Chondrocyte (in vitro differentiated cells): Measurements from ENCODE around the gene ADAMTS16. TPM values are rescaled to one million over a fixed set of nuclear protein-coding genes. Genes with fewer than 3 reads are reported as not detected.

ENCODE experiments used
- DNase-seq: peaks from one replicate; pipeline ENCODE4 v3.0.0; 2021; ENCODE audit warnings: mixed read lengths, low spot score
- H3K27ac Mint-ChIP-seq: one replicate; pipeline ENCODE4 v1.8.0; 2021; ENCODE audit warnings: mild to moderate bottlenecking, moderate library complexity, mixed read lengths; ENCODE audit not compliant: unreplicated experiment
- H3K27me3 Mint-ChIP-seq: 2 replicates; pipeline ENCODE4 v1.8.0; 2021; ENCODE audit warnings: low read depth, mixed read lengths
- H3K36me3 Mint-ChIP-seq: 2 replicates; pipeline ENCODE4 v1.8.0; 2021; ENCODE audit warnings: low read depth, mixed read lengths
- H3K4me1 Mint-ChIP-seq: 2 replicates; pipeline ENCODE4 v1.8.0; 2021; ENCODE audit warnings: low read depth, mild to moderate bottlenecking, mixed read lengths
- H3K4me3 Mint-ChIP-seq: one replicate; pipeline ENCODE4 v1.8.0; 2021; ENCODE audit warnings: mild to moderate bottlenecking, moderate library complexity, mixed read lengths; ENCODE audit not compliant: unreplicated experiment
- H3K9me3 Mint-ChIP-seq: 2 replicates; pipeline ENCODE4 v1.8.0; 2021; ENCODE audit warnings: low read depth, mixed read lengths
- total RNA-seq: library from RNA; stranded (reverse); gene quantifications from 3 replicates; pipeline ENCODE4 v1.2.1, GENCODE V29; 2021
- TF ChIP-seq, protein P1 (sequence below): fragments of 200-600 bp; sonication (generic); IDR thresholded peaks from 2 replicates; pipeline ENCODE4 v1.5.0; 2021; ENCODE audit warnings: antibody characterized with exemption, mild to moderate bottlenecking, moderate library complexity

The ADAMTS16 gene
- total RNA-seq, 1 donor from 2014 or later: 12.5 TPM

GRCh38 chr5:5178580-5178979, 38.5 kb downstream of the ADAMTS16 start:
- Mint-ChIP-seq H3K9me3 (peaks cover 6% of the 10 kb centered on the region), H3K27me3 (no peaks in the 10 kb centered on the region), H3K4me1 (peaks cover 52% of the 10 kb centered on the region), H3K4me3 (no peak overlapping the region), H3K36me3 (peaks cover 6% of the 10 kb centered on the region), H3K27ac (peak overlapping the region; percentile 65)
- TF ChIP-seq, protein P1, sequence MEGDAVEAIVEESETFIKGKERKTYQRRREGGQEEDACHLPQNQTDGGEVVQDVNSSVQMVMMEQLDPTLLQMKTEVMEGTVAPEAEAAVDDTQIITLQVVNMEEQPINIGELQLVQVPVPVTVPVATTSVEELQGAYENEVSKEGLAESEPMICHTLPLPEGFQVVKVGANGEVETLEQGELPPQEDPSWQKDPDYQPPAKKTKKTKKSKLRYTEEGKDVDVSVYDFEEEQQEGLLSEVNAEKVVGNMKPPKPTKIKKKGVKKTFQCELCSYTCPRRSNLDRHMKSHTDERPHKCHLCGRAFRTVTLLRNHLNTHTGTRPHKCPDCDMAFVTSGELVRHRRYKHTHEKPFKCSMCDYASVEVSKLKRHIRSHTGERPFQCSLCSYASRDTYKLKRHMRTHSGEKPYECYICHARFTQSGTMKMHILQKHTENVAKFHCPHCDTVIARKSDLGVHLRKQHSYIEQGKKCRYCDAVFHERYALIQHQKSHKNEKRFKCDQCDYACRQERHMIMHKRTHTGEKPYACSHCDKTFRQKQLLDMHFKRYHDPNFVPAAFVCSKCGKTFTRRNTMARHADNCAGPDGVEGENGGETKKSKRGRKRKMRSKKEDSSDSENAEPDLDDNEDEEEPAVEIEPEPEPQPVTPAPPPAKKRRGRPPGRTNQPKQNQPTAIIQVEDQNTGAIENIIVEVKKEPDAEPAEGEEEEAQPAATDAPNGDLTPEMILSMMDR: no peak
- no peak for DNase-seq

GRCh38 chr5:5179079-5179478, 38.9 kb downstream of the ADAMTS16 start:
- H3K36me3 Mint-ChIP-seq: peaks cover 6% of the 10 kb centered on the region
- H3K4me3 Mint-ChIP-seq: no peak overlapping the region
- no peak overlapping the region for H3K27ac Mint-ChIP-seq
- peaks cover 5% of the 10 kb centered on the region for H3K9me3 Mint-ChIP-seq
- TF ChIP-seq, protein P1: no peak
- no peaks in the 10 kb centered on the region for H3K27me3 Mint-ChIP-seq
- H3K4me1 Mint-ChIP-seq: peaks cover 53% of the 10 kb centered on the region
- DNase-seq: no peak

DNA sequence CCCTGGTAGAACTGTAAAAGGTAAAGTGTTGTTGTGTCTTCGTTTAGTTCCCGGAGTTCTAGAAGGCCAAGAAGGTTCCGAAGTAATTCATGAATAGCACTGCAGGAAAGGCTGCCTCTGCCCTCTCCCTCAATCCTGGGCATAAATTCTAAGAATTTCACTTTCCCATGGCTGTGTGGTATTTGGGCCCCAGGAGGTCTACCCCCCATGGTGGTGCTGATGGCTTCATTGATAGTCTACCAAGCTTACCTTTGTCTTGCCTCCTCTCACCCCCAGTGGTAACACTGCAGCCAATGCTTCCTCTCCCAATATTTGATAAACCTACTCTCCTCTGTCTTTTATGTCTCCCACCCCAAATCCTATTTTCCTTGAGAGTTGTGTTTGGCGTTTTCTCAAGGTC, 39.5 kb downstream of the ADAMTS16 start:
- Mint-ChIP-seq H3K4me3 (no peak overlapping the region), H3K27me3 (no peaks in the 10 kb centered on the region), H3K27ac (no peak overlapping the region), H3K36me3 (peaks cover 2% of the 10 kb centered on the region), H3K4me1 (peaks cover 53% of the 10 kb centered on the region), H3K9me3 (peaks cover under 1% of the 10 kb centered on the region)
- DNase-seq: no peak
- TF ChIP-seq, protein P1: no peak

DNA sequence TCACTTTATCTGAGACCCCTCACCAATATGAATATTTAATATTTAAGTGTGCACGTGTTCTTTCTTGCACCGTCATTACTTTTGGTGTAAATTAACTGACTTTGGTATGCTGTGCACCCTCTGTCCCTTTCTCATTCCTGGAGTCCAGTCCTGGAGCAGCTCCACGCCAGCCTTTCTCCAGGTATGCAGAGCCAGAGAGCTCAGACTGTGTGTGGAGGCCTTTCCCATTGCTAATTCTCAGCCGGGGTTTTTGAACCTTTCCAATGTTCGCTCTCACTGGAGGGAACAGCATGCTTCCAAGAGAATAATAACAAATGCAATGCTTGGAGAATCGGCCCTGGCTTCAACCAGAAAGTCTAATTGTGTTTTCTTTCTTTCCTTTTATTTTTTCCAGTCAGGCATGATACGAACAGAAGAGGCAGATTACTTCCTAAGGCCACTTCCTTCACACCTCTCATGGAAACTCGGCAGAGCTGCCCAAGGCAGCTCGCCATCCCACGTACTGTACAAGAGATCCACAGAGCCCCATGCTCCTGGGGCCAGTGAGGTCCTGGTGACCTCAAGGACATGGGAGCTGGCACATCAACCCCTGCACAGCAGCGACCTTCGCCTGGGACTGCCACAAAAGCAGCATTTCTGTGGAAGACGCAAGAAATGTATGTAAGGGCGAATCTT, 41.7 kb downstream of the ADAMTS16 start:
- no peaks in the 10 kb centered on the region for H3K27me3 Mint-ChIP-seq
- DNase-seq: no peak
- no peak overlapping the region for H3K4me3 Mint-ChIP-seq
- H3K27ac Mint-ChIP-seq: no peak overlapping the region
- TF ChIP-seq, protein P1: no peak
- peaks cover 2% of the 10 kb centered on the region for H3K36me3 Mint-ChIP-seq
- H3K4me1 Mint-ChIP-seq: peaks cover 54% of the 10 kb centered on the region
- H3K9me3 Mint-ChIP-seq: no peaks in the 10 kb centered on the region

GRCh38 chr5:5182508-5183188, 42.5 kb downstream of the ADAMTS16 start:
- peak overlapping the region; percentile 30 for H3K27ac Mint-ChIP-seq
- H3K4me1 Mint-ChIP-seq: peaks cover 54% of the 10 kb centered on the region
- peaks cover 2% of the 10 kb centered on the region for H3K36me3 Mint-ChIP-seq
- TF ChIP-seq, protein P1: no peak
- H3K4me3 Mint-ChIP-seq: no peak overlapping the region
- DNase-seq: no peak
- H3K27me3 Mint-ChIP-seq: no peaks in the 10 kb centered on the region
- no peaks in the 10 kb centered on the region for H3K9me3 Mint-ChIP-seq
